ENCODE measurements around the gene AMBP. TPM values are rescaled to one million over a fixed set of nuclear protein-coding genes. Genes with fewer than 3 reads are reported as not detected.

AMBP gene
- total and polyA plus RNA-seq, 2 of the 13 experiments (the other 11 are each of a cell fraction or from before 2014, with no cell fraction given) = 1,510 to 2,580 TPM

- TF ChIP-seq ZBTB49 (CRISPR knock-in tag; IDR thresholded peaks at IDR 0.05; ENCODE audit: borderline replicate concordance) (no peak), ARNTL (CRISPR knock-in tag; IDR thresholded peaks at IDR 0.05) (no peak), CHD2 (IDR thresholded peaks at IDR 0.05; ENCODE audit: low read depth, low read length) (no peak), NFE2L1 (CRISPR knock-in tag; IDR thresholded peaks at IDR 0.05; ENCODE audit: borderline replicate concordance) (no peak), ELF3 (CRISPR knock-in tag; IDR thresholded peaks at IDR 0.05) (0 out of 2 replicates have a peak, but pooled peaks have one; percentile 26), SRF (IDR thresholded peaks at IDR 0.05; ENCODE audit: low read depth, low read length) (no peak), PHF8 (CRISPR knock-in tag; IDR thresholded peaks at IDR 0.05) (no peak), MIER2 (CRISPR knock-in tag; IDR thresholded peaks at IDR 0.05) (0 out of 2 replicates have a peak, but pooled peaks have one; percentile 53), RBFOX2 (IDR thresholded peaks at IDR 0.05; ENCODE audit: low read depth, low read length) (no peak; the same call in 1 of the 2 replicates), ZNF20 (CRISPR knock-in tag; IDR thresholded peaks at IDR 0.05) (no peak), BATF2 (CRISPR knock-in tag; IDR thresholded peaks at IDR 0.05) (no peak), ZNF770 (CRISPR knock-in tag; IDR thresholded peaks at IDR 0.05) (no peak), MLLT10 (CRISPR knock-in tag; IDR thresholded peaks at IDR 0.05) (no peak), ZNF691 (CRISPR knock-in tag; IDR thresholded peaks at IDR 0.05; ENCODE audit: borderline replicate concordance, low read depth) (no peak), REXO4 (CRISPR knock-in tag; IDR thresholded peaks at IDR 0.05; ENCODE audit: borderline replicate concordance) (no peak), CEBPG (CRISPR knock-in tag; IDR thresholded peaks at IDR 0.05) (0 out of 2 replicates have a peak, but pooled peaks have one; percentile 10), ZNF224 (CRISPR knock-in tag; IDR thresholded peaks at IDR 0.05) (no peak), ZNF576 (CRISPR knock-in tag; IDR thresholded peaks at IDR 0.05) (no peak), ZNF441 (CRISPR knock-in tag; IDR thresholded peaks at IDR 0.05; ENCODE audit: borderline replicate concordance) (0 out of 2 replicates have a peak, but pooled peaks have one; percentile 38), EP300 (IDR thresholded peaks at IDR 0.05; ENCODE audit: low read depth in 2 of 2, low read length in 2 of 2) (peak in 1 of 2 experiments; percentile 55; a peak in 2 of 4 replicates), EP300 (CRISPR knock-in tag; IDR thresholded peaks at IDR 0.05; ENCODE audit: borderline replicate concordance) (no peak; the same call in 1 of the 2 replicates), RORA (CRISPR knock-in tag; IDR thresholded peaks at IDR 0.05) (no peak), RCOR2 (CRISPR knock-in tag; IDR thresholded peaks at IDR 0.05) (peak; percentile 78; the same call in 1 of the 2 replicates), MYNN (CRISPR knock-in tag; IDR thresholded peaks at IDR 0.05; ENCODE audit: low read depth) (no peak), MAX (IDR thresholded peaks at IDR 0.05) (no peak), PPARG (CRISPR knock-in tag; conservative IDR thresholded peaks at IDR 0.05) (peak; percentile 54; the same call in 1 of the 2 replicates), RELA (CRISPR knock-in tag; IDR thresholded peaks at IDR 0.05) (0 out of 2 replicates have a peak, but pooled peaks have one; percentile 61)
These were observed 39.5 kb upstream of the AMBP start (continued) for GRCh38 chr9:114117614-114117995.
